Loucy (cell line): ENCODE data around the gene CMC4.

ENCODE experiments used
- H2AFZ ChIP-seq: fragments of 200-600 bp; sonication (generic); 2 replicates; pipeline ENCODE4 v1.6.0; 2016; ENCODE audit warnings: antibody characterized with exemption, mild to moderate bottlenecking, low read length, moderate library complexity
- H3F3A ChIP-seq: fragments of 200-600 bp; 2 replicates; pipeline ENCODE4 v1.6.0; 2016; ENCODE audit warnings: antibody characterized with exemption, low read depth, mild to moderate bottlenecking
- H3K27me3 ChIP-seq: fragments of 200-600 bp; sonication (generic); 2 replicates; pipeline ENCODE4 v1.6.1; 2014; ENCODE audit warnings: low read length, mild to moderate bottlenecking; ENCODE audit not compliant: insufficient read depth, poor library complexity, severe bottlenecking
- H3K36me3 ChIP-seq: fragments of 200-600 bp; sonication (generic); 2 replicates; pipeline ENCODE4 v1.6.1; 2016; ENCODE audit warnings: low read length; ENCODE audit not compliant: insufficient read depth
- H3K4me1 ChIP-seq: fragments of 200-600 bp; sonication (generic); 2 replicates; pipeline ENCODE4 v1.5.1; 2014; ENCODE audit warnings: low read length, mild to moderate bottlenecking; ENCODE audit not compliant: insufficient read depth, poor library complexity, severe bottlenecking
- H3K4me2 ChIP-seq: fragments of 200-600 bp; sonication (generic); 2 replicates; pipeline ENCODE4 v1.6.0; 2014; ENCODE audit warnings: antibody characterized with exemption, low read length, low read depth, mild to moderate bottlenecking; ENCODE audit not compliant: poor library complexity, severe bottlenecking
- H3K4me3 ChIP-seq: fragments of 200-600 bp; sonication (generic); 2 replicates; pipeline ENCODE4 v1.5.1; 2014; ENCODE audit warnings: low read length, mild to moderate bottlenecking, mixed read lengths; ENCODE audit not compliant: poor library complexity, severe bottlenecking
- H3K79me2 ChIP-seq: fragments of 200-600 bp; sonication (generic); 2 replicates; pipeline ENCODE4 v1.6.1; 2014; ENCODE audit warnings: low read length; ENCODE audit not compliant: insufficient read depth
- H3K9ac ChIP-seq: fragments of 200-600 bp; sonication (generic); 2 replicates; pipeline ENCODE4 v1.6.0; 2014; ENCODE audit warnings: mild to moderate bottlenecking, low read depth, low read length, moderate library complexity; ENCODE audit not compliant: poor library complexity, severe bottlenecking
- H3K9me2 ChIP-seq: fragments of 200-600 bp; sonication (generic); replicated peaks from 2 replicates; pipeline ENCODE4 v1.6.1; 2016; ENCODE audit warnings: low read depth, low read length, mixed read lengths
- H3K9me3 ChIP-seq: fragments of 200-600 bp; sonication (generic); 2 replicates; pipeline ENCODE4 v1.6.1; 2014; ENCODE audit warnings: mild to moderate bottlenecking, antibody characterized with exemption, low read length, low read depth; ENCODE audit not compliant: insufficient read depth
- H4K20me1 ChIP-seq: fragments of 200-600 bp; sonication (generic); 2 replicates; pipeline ENCODE4 v1.6.0; 2014; ENCODE audit warnings: antibody characterized with exemption, low read length, mild to moderate bottlenecking; ENCODE audit not compliant: insufficient read depth, poor library complexity, severe bottlenecking
- EZH2phosphoT487 ChIP-seq: fragments of 200-600 bp; IDR thresholded peaks from 2 replicates; pipeline ENCODE4 v1.6.1; 2018; ENCODE audit warnings: antibody characterized with exemption, mild to moderate bottlenecking, moderate library complexity, borderline replicate concordance
- TF ChIP-seq, protein P1 (sequence below): fragments of 200-600 bp; sonication (generic); conservative IDR thresholded peaks from 2 replicates; pipeline ENCODE4 v1.5.1; 2014; ENCODE audit warnings: mild to moderate bottlenecking, antibody characterized with exemption, low read length

CMC4 gene

GRCh38 chrX:155071694-155072280 is 851 bp upstream of the CMC4 start:
- Histone ChIP-seq H3K4me2 (peak overlapping the region; percentile 86), H3K36me3 (no peaks in the 10 kb centered on the region; the same call in 1 of the 2 replicates), H3K27me3 (no peaks in the 10 kb centered on the region), H3K9me3 (no peaks in the 10 kb centered on the region), H4K20me1 (peaks cover 9% of the 10 kb centered on the region), H3F3A (no peaks in the 10 kb centered on the region), H3K4me3 (peak overlapping the region; percentile 98), H3K9me2 (no peaks in the 10 kb centered on the region), H2AFZ (peak overlapping the region; percentile 96), H3K4me1 (peaks cover 43% of the 10 kb centered on the region), H3K9ac (peak overlapping the region; percentile 95), H3K79me2 (peaks cover 69% of the 10 kb centered on the region)
- TF ChIP-seq, protein P1, sequence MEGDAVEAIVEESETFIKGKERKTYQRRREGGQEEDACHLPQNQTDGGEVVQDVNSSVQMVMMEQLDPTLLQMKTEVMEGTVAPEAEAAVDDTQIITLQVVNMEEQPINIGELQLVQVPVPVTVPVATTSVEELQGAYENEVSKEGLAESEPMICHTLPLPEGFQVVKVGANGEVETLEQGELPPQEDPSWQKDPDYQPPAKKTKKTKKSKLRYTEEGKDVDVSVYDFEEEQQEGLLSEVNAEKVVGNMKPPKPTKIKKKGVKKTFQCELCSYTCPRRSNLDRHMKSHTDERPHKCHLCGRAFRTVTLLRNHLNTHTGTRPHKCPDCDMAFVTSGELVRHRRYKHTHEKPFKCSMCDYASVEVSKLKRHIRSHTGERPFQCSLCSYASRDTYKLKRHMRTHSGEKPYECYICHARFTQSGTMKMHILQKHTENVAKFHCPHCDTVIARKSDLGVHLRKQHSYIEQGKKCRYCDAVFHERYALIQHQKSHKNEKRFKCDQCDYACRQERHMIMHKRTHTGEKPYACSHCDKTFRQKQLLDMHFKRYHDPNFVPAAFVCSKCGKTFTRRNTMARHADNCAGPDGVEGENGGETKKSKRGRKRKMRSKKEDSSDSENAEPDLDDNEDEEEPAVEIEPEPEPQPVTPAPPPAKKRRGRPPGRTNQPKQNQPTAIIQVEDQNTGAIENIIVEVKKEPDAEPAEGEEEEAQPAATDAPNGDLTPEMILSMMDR = no peak
- no peak for TF ChIP-seq EZH2phosphoT487

- Histone ChIP-seq H3K9ac (peak overlapping the region; percentile 90), H3K79me2 (peaks cover 64% of the 10 kb centered on the region), H3K9me3 (no peaks in the 10 kb centered on the region), H3K4me3 (peak overlapping the region; percentile 93), H3K36me3 (no peaks in the 10 kb centered on the region), H4K20me1 (peaks cover 9% of the 10 kb centered on the region), H3K4me1 (peaks cover 43% of the 10 kb centered on the region), H3F3A (no peaks in the 10 kb centered on the region), H3K27me3 (no peaks in the 10 kb centered on the region), H3K9me2 (no peaks in the 10 kb centered on the region), H3K4me2 (peak overlapping the region; percentile 96), H2AFZ (peak overlapping the region; percentile 94)
- TF ChIP-seq, protein P1 = no peak
- TF ChIP-seq EZH2phosphoT487 = no peak
Observed at GRCh38 chrX:155070663-155070974, 317 bp downstream of the CMC4 start.

DNA sequence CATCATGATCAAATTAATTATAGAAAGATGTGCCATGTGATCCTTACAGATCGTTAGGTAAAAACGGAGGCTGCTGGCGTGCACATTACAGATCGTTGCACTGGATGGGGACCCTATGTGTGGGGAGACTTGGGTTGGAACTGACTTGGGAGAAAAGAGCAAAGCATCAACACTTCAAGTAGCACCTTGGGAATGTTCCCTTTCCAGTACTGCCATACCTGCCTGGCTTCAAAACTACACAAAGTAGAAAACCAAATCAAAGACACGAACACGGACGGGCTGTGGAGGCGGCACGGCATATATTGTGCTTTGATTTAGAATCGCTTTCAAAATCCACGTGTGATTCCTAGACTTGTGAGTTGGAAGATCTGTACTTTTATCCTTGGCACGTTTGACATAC is 898 bp downstream of the CMC4 start:
- Histone ChIP-seq H3K9me2 (no peaks in the 10 kb centered on the region), H3K79me2 (peaks cover 59% of the 10 kb centered on the region), H3K9ac (peak overlapping the region; percentile 90), H3K27me3 (no peaks in the 10 kb centered on the region), H3K4me3 (peak overlapping the region; percentile 93), H3K4me2 (peak overlapping the region; percentile 96), H3K36me3 (no peaks in the 10 kb centered on the region), H3K9me3 (no peaks in the 10 kb centered on the region), H4K20me1 (peaks cover 9% of the 10 kb centered on the region), H3K4me1 (peaks cover 40% of the 10 kb centered on the region), H3F3A (no peaks in the 10 kb centered on the region), H2AFZ (peak overlapping the region; percentile 94; the same call in 1 of the 2 replicates)
- TF ChIP-seq, protein P1 = no peak
- no peak for TF ChIP-seq EZH2phosphoT487
